DND-41 (cell line): ENCODE measurements around the gene FLRT3.

Experiments used
- CTCF ChIP-seq: IDR thresholded peaks from 2 replicates; pipeline ENCODE4 v1.5.1; 2012; ENCODE audit warnings: borderline replicate concordance, low read length, moderate library complexity, mild to moderate bottlenecking; ENCODE audit not compliant: poor library complexity, severe bottlenecking; ENCODE audit errors: extremely low read depth
- EZH2 ChIP-seq: IDR thresholded peaks from 3 replicates; pipeline ENCODE4 v1.6.1; 2012; ENCODE audit warnings: borderline replicate concordance, low read depth, mild to moderate bottlenecking, moderate library complexity, low read length, inconsistent platforms; ENCODE audit not compliant: severe bottlenecking

DNA sequence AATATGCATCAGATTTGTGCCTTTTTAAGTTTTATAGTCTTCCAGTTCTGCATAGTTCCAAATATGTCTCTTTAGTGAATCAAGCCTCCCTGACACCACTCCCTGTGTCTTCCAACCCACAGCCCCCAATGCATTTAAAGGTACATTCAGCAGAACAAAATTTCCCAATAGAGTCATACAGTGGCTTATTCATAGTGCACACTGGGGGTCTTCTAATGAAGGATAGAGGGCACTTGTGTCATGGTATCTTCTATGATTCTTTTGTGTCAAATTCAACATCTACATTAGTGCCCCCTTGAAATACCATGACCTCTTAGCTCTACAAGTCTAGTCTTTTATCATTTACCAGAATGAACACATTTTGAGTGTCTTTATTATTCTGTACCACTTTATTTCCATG is 33.8 kb downstream of the FLRT3 start:
- TF ChIP-seq CTCF, result no peak
- no peak for TF ChIP-seq EZH2
